ENCODE data around the gene CNTN1. TPM values are rescaled to one million over a fixed set of nuclear protein-coding genes. Genes with fewer than 3 reads are reported as not detected.

Gene CNTN1
- total and polyA plus RNA-seq, 7 donors = 0.10 to 1.4 (median 0.23) TPM

- 78 to 83% (median 80%) methylated on average over 2 of the region's 2 CpGs for WGBS, 3 donors
- H3K4me1 ChIP-seq = no peaks in the 10 kb centered on the region
- DNase-seq (no peak), ATAC-seq (no peak)
- intact Hi-C loops (cut with DNase I) = no loop called here
- no peak overlapping the region for H3K4me3 ChIP-seq
- H3K27me3 ChIP-seq (ENCODE audit: insufficient read depth in 3 of 3, low read length in 2 of 3) = no peaks in the 10 kb centered on the region
- no peaks in the 10 kb centered on the region for H3K36me3 ChIP-seq (ENCODE audit: insufficient read depth in 1 of 2, low read depth in 1 of 2)
- H3K9me3 ChIP-seq = no peaks in the 10 kb centered on the region
- TF ChIP-seq, protein P1, sequence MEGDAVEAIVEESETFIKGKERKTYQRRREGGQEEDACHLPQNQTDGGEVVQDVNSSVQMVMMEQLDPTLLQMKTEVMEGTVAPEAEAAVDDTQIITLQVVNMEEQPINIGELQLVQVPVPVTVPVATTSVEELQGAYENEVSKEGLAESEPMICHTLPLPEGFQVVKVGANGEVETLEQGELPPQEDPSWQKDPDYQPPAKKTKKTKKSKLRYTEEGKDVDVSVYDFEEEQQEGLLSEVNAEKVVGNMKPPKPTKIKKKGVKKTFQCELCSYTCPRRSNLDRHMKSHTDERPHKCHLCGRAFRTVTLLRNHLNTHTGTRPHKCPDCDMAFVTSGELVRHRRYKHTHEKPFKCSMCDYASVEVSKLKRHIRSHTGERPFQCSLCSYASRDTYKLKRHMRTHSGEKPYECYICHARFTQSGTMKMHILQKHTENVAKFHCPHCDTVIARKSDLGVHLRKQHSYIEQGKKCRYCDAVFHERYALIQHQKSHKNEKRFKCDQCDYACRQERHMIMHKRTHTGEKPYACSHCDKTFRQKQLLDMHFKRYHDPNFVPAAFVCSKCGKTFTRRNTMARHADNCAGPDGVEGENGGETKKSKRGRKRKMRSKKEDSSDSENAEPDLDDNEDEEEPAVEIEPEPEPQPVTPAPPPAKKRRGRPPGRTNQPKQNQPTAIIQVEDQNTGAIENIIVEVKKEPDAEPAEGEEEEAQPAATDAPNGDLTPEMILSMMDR (IDR thresholded peaks at IDR 0.05) = no peak
- no peak overlapping the region for H3K27ac ChIP-seq
Measured at GRCh38 chr12:40801861-40802260, 109.6 kb downstream of the CNTN1 start.

GRCh38 chr12:40802656-40803055 is 110.4 kb downstream of the CNTN1 start:
- no peak for ATAC-seq
- Histone ChIP-seq H3K27ac (no peak overlapping the region), H3K27me3 (ENCODE audit: insufficient read depth in 3 of 3, low read length in 2 of 3) (no peaks in the 10 kb centered on the region), H3K4me1 (no peaks in the 10 kb centered on the region), H3K4me3 (no peak overlapping the region), H3K36me3 (ENCODE audit: insufficient read depth in 1 of 2, low read depth in 1 of 2) (no peaks in the 10 kb centered on the region), H3K9me3 (no peaks in the 10 kb centered on the region)
- 71 to 86% (median 76%) methylated on average over 1 of the region's 1 CpG for WGBS, 3 donors
- intact Hi-C loops (cut with DNase I) = no loop called here
- TF ChIP-seq, protein P1 (IDR thresholded peaks at IDR 0.05) = no peak
- DNase-seq = no peak

DNA sequence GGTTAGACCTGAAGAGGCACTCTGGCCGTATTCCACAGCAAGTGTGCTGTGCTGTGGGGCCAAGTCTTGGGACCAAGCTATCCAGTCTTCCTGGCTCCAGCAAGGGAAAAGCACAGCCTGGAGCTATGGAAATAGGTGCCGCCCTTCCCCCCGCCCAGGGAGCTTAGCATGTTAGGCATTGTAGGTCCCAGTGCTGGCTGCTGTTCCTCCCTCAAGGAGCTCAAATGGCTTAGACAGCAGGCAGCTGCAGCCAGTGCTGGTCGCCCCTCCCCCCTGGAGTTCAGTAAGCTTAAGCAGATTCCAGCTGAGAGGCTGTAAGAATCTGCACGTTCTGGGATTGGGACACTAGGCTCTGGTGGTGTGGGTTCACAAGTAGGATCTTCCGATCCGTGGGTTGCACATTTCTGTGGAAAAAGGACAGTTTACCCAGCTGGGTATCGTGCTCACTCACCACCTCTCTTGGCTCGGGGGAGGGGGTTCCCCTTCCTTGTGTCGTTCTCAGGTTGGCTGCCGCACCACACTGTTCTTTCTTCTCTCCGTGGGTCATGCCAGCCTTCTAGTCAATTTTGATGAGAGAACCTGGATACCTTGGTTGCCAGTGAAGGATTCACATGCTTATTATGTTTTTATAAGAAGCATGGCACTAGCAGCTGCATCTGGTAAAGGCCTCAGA is 127.3 kb downstream of the CNTN1 start:
- no peaks in the 10 kb centered on the region for H3K36me3 ChIP-seq (ENCODE audit: insufficient read depth in 1 of 2, low read depth in 1 of 2)
- H3K27me3 ChIP-seq (ENCODE audit: insufficient read depth in 3 of 3, low read length in 2 of 3) = no peaks in the 10 kb centered on the region
- H3K27ac ChIP-seq = no peak overlapping the region
- no peaks in the 10 kb centered on the region for H3K4me1 ChIP-seq
- DNase-seq (peak in 1 of 2 donors; percentile 57), ATAC-seq (no peak)
- 21 to 28% (median 22%) methylated on average over 12 of the region's 12 CpGs for WGBS, 3 donors
- H3K4me3 ChIP-seq = no peak overlapping the region
- no peaks in the 10 kb centered on the region for H3K9me3 ChIP-seq
- TF ChIP-seq, protein P1 (IDR thresholded peaks at IDR 0.05) = no peak
- intact Hi-C loops (cut with DNase I) = no loop called here

DNA sequence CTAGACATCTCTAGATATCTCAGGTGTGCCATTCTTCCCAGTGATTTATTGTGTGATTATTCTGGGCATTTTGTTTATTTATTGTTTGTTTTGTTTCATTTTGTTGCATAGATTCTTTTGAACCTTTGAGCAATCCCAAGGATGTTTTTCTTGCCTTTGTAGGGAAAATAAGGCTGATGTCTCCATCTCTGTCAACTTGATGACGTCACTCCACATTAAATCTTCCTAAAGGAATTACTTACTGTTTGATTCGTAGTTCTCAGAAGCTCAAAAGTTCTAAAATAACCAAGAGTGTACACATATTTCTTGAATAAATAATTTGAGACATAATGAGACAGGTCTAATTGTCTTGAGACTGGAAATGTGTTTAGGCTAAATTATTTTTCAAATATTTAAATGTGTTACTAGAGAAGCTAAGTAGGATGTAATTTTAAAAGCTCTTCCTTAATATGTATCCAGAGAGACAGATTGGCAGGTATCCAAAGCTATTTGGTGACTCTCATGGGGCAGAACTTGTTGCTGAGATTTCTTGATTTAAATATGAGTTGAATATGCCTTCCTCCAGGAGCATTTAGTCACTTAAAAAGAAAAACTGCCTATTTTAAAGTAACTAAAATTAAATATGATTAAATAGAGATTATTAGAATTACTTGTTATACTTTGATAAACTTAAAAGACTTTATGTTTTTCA is 128.7 kb downstream of the CNTN1 start:
- intact Hi-C loops (cut with DNase I) = no loop called here
- whole genome bisulfite sequencing, 3 donors = 23 to 39% (median 25%) methylated on average over 2 of the region's 2 CpGs
- H3K27ac ChIP-seq = no peak overlapping the region

More for the DNA sequence above, 128.7 kb downstream of the CNTN1 start:
- H3K36me3 ChIP-seq (ENCODE audit: insufficient read depth in 1 of 2, low read depth in 1 of 2) = no peaks in the 10 kb centered on the region
- no peaks in the 10 kb centered on the region for H3K4me1 ChIP-seq
- no peak overlapping the region for H3K4me3 ChIP-seq
- H3K9me3 ChIP-seq = no peaks in the 10 kb centered on the region
- TF ChIP-seq, protein P1 (IDR thresholded peaks at IDR 0.05) = no peak
- no peaks in the 10 kb centered on the region for H3K27me3 ChIP-seq (ENCODE audit: insufficient read depth in 3 of 3, low read length in 2 of 3)
- ATAC-seq = no peak
- DNase-seq = no peak
